ENCODE data around the gene RCBTB1. TPM values are rescaled to one million over a fixed set of nuclear protein-coding genes. Genes with fewer than 3 reads are reported as not detected.

Gene RCBTB1
- total RNA-seq, 1 donor from 2014 or later: 54.2 TPM

DNA sequence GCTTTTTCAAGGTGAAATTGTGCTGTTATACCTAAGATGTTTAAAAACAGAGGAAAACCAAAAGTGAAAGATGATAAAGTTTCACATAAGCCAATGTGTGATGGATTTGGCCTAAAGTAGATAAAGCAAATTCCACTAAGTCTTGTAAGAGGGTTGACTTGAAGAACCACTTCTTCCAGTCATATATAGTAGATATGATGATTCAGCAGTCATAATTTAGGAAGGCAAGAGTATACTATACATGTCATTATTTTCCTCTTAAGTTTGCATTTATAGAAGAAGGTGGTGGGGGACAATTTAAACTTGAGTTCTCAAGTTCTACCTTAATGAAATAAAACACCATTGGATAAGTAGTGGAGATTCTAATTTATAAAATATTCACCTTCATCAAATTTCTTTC, 52.3 kb downstream of the RCBTB1 start:
- Mint-ChIP-seq H3K36me3 (peaks cover 44% of the 10 kb centered on the region), H3K9me3 (no peaks in the 10 kb centered on the region), H3K27me3 (ENCODE audit: insufficient read depth, low read depth) (no peaks in the 10 kb centered on the region), H3K4me3 (no peak overlapping the region), H3K27ac (no peak overlapping the region), H3K4me1 (peaks cover 13% of the 10 kb centered on the region)
- Histone ChIP-seq H3K9me3 (ENCODE audit: low read depth) (no peaks in the 10 kb centered on the region), H3K36me3 (no peaks in the 10 kb centered on the region), H3K9ac (no peak overlapping the region), H3K4me3 (no peak overlapping the region), H2AFZ (replicated peaks) (no peak overlapping the region), H3F3A (ENCODE audit: low read depth) (no peaks in the 10 kb centered on the region), H4K20me1 (ENCODE audit: low read depth) (no peaks in the 10 kb centered on the region), H3K4me2 (no peak overlapping the region), H3K27me3 (no peaks in the 10 kb centered on the region), H3K4me1 (no peaks in the 10 kb centered on the region), H3K79me2 (ENCODE audit: low read depth) (no peaks in the 10 kb centered on the region), H3K27ac (no peak overlapping the region)
- DNase-seq (ENCODE audit: low spot score): no peak
- TF ChIP-seq CTCF (IDR thresholded peaks at IDR 0.05): no peak
- TF ChIP-seq EZH2 (IDR thresholded peaks at IDR 0.05): no peak
- no peak for TF ChIP-seq EZH2phosphoT487 (IDR thresholded peaks at IDR 0.05)

GRCh38 chr13:49532593-49532992, 52.8 kb downstream of the RCBTB1 start:
- DNase-seq (ENCODE audit: low spot score): no peak

DNA sequence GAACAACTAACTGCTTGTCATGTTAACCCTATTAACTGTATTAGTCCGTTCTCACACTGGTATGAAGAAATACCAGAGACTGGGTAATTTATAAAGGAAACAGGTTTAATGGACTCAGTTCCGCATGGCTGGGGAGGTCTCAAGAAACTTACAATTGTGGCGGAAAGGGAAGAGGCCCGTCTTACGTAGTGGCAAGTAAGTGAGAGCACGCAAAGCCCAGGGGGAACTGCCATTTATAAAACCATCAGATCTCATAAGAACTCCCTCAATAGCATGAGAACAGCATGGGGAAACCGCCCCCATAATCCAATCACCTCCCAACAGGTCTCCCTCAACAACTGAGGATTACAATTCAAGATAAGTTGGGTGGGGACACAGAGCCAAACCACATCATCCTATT, 54.9 kb downstream of the RCBTB1 start:
- Mint-ChIP-seq H3K36me3 (peaks cover 31% of the 10 kb centered on the region), H3K27me3 (ENCODE audit: insufficient read depth, low read depth) (no peaks in the 10 kb centered on the region), H3K4me1 (peaks cover 9% of the 10 kb centered on the region), H3K4me3 (no peak overlapping the region), H3K9me3 (no peaks in the 10 kb centered on the region), H3K27ac (no peak overlapping the region)
- TF ChIP-seq CTCF (IDR thresholded peaks at IDR 0.05): no peak
- TF ChIP-seq EZH2 (IDR thresholded peaks at IDR 0.05): no peak
- TF ChIP-seq EZH2phosphoT487 (IDR thresholded peaks at IDR 0.05): no peak
- Histone ChIP-seq H3K27me3 (no peaks in the 10 kb centered on the region), H3K27ac (no peak overlapping the region), H3K9ac (no peak overlapping the region), H3K9me3 (ENCODE audit: low read depth) (no peaks in the 10 kb centered on the region), H2AFZ (replicated peaks) (no peak overlapping the region), H4K20me1 (ENCODE audit: low read depth) (no peaks in the 10 kb centered on the region), H3K79me2 (ENCODE audit: low read depth) (no peaks in the 10 kb centered on the region), H3K4me1 (no peaks in the 10 kb centered on the region), H3K4me2 (no peak overlapping the region), H3K36me3 (no peaks in the 10 kb centered on the region), H3K4me3 (no peak overlapping the region), H3F3A (ENCODE audit: low read depth) (no peaks in the 10 kb centered on the region)
- DNase-seq (ENCODE audit: low spot score): no peak

More at GRCh38 chr13:49532593-49532992, 52.8 kb downstream of the RCBTB1 start:
- Histone ChIP-seq H3F3A (ENCODE audit: low read depth) (no peaks in the 10 kb centered on the region), H3K9ac (no peak overlapping the region), H4K20me1 (ENCODE audit: low read depth) (no peaks in the 10 kb centered on the region), H3K27me3 (no peaks in the 10 kb centered on the region), H3K27ac (no peak overlapping the region), H3K79me2 (ENCODE audit: low read depth) (no peaks in the 10 kb centered on the region), H2AFZ (replicated peaks) (no peak overlapping the region), H3K36me3 (no peaks in the 10 kb centered on the region), H3K4me3 (no peak overlapping the region), H3K9me3 (ENCODE audit: low read depth) (no peaks in the 10 kb centered on the region), H3K4me1 (no peaks in the 10 kb centered on the region), H3K4me2 (no peak overlapping the region)
- H3K9me3 Mint-ChIP-seq: no peaks in the 10 kb centered on the region
- H3K27ac Mint-ChIP-seq: no peak overlapping the region
- TF ChIP-seq EZH2 (IDR thresholded peaks at IDR 0.05): no peak
- TF ChIP-seq CTCF (IDR thresholded peaks at IDR 0.05): no peak
- no peak for TF ChIP-seq EZH2phosphoT487 (IDR thresholded peaks at IDR 0.05)
- no peaks in the 10 kb centered on the region for H3K27me3 Mint-ChIP-seq (ENCODE audit: insufficient read depth, low read depth)
- peaks cover 13% of the 10 kb centered on the region for H3K4me1 Mint-ChIP-seq
- H3K36me3 Mint-ChIP-seq: peaks cover 41% of the 10 kb centered on the region
- no peak overlapping the region for H3K4me3 Mint-ChIP-seq

Data from neural progenitor cell (in vitro differentiated cells).